ENCODE results near the gene NET1.

The NET1 gene

GRCh38 chr10:5498791-5499492 is 86.6 kb downstream of the NET1 start:
- Histone ChIP-seq H3K9ac (ENCODE audit: low read depth, low read length, poor library complexity) (no peak overlapping the region), H3K4me3 (ENCODE audit: low read length in 2 of 2) (no peak overlapping the region), H3K36me3 (replicated peaks in 1 of 2; ENCODE audit: control insufficient read depth in 2 of 2, insufficient read depth in 2 of 2, low read length in 2 of 2) (no peaks in the 10 kb centered on the region), H4K91ac (ENCODE audit: low read depth, low read length, poor library complexity) (no peak overlapping the region), H3K4ac (ENCODE audit: low read length) (no peak overlapping the region), H3K18ac (ENCODE audit: low read length) (peak overlapping the region; percentile 74), H3K9me3 (replicated peaks in 1 of 2; ENCODE audit: control insufficient read depth in 2 of 2, insufficient read depth in 1 of 2, low read depth in 1 of 2, low read length in 2 of 2) (peaks cover 0 to 3% of the 10 kb centered on the region in 2 donors), H3K4me2 (ENCODE audit: insufficient read depth, low read length, poor library complexity, severe bottlenecking) (no peak overlapping the region), H2AK5ac (ENCODE audit: low read depth, low read length) (peak overlapping the region; percentile 47), H3K23ac (ENCODE audit: low read depth, low read length, poor library complexity) (peak overlapping the region; percentile 88), H3K27ac (replicated peaks; ENCODE audit: low read length) (no peak overlapping the region), H2BK5ac (ENCODE audit: low read length) (no peak overlapping the region), H2BK15ac (ENCODE audit: low read length) (peak overlapping the region; percentile 94), H3K79me1 (ENCODE audit: low read depth, low read length) (no peaks in the 10 kb centered on the region), H3K14ac (ENCODE audit: low read length) (no peak overlapping the region), H2BK12ac (ENCODE audit: low read length) (no peak overlapping the region), H2BK120ac (ENCODE audit: low read depth, low read length) (no peak overlapping the region), H3K27me3 (ENCODE audit: control insufficient read depth in 3 of 3, insufficient read depth in 3 of 3, low read depth in 1 of 3, low read length in 3 of 3) (peaks cover 0 to 28% (median 0%) of the 10 kb centered on the region in 3 experiments), H4K8ac (ENCODE audit: low read depth, low read length) (no peak overlapping the region), H2AFZ (ENCODE audit: low read length) (no peak overlapping the region), H3K4me1 (ENCODE audit: control insufficient read depth in 2 of 2, insufficient read depth in 1 of 2, low read depth in 1 of 2, low read length in 2 of 2) (no peaks in the 10 kb centered on the region)
- WGBS, 2 donors (ENCODE audit: extremely low coverage in 2 of 2, insufficient read length in 2 of 2, insufficient replicate concordance in 1 of 2): no CpG with 5 or more reads among the region's 61 CpGs
- DNase-seq (ENCODE audit: low spot score): no peak

GRCh38 chr10:5499493-5500140 is 87.3 kb downstream of the NET1 start, which contains the start of gene CALML5:
TSS of gene CALML5 (minus strand) at chr10:5499570. CDS start at chr10:5499438, 132 bp downstream.
- Histone ChIP-seq H3K4ac (ENCODE audit: low read length) (no peak within 1 kb of the TSS), H3K9ac (ENCODE audit: low read depth, low read length, poor library complexity) (peak within 1 kb of the TSS; percentile 9), H2BK12ac (ENCODE audit: low read length) (no peak within 1 kb of the TSS), H3K27ac (replicated peaks; ENCODE audit: low read length) (no peak within 1 kb of the TSS), H3K18ac (ENCODE audit: low read length) (peak within 1 kb of the TSS; percentile 74), H2BK120ac (ENCODE audit: low read depth, low read length) (no peak within 1 kb of the TSS), H3K14ac (ENCODE audit: low read length) (no peak within 1 kb of the TSS), H3K36me3 (replicated peaks in 1 of 2; ENCODE audit: control insufficient read depth in 2 of 2, insufficient read depth in 2 of 2, low read length in 2 of 2) (no peaks in the 10 kb centered on the region), H3K9me3 (replicated peaks in 1 of 2; ENCODE audit: control insufficient read depth in 2 of 2, insufficient read depth in 1 of 2, low read depth in 1 of 2, low read length in 2 of 2) (peaks cover 0 to 3% of the 10 kb centered on the region in 2 donors), H2AK5ac (ENCODE audit: low read depth, low read length) (peak within 1 kb of the TSS; percentile 47), H4K8ac (ENCODE audit: low read depth, low read length) (peak within 1 kb of the TSS; percentile 87), H3K27me3 (ENCODE audit: control insufficient read depth in 3 of 3, insufficient read depth in 3 of 3, low read depth in 1 of 3, low read length in 3 of 3) (peaks cover 0 to 32% (median 0%) of the 10 kb centered on the region in 3 experiments), H4K91ac (ENCODE audit: low read depth, low read length, poor library complexity) (peak within 1 kb of the TSS; percentile 38), H2BK5ac (ENCODE audit: low read length) (no peak within 1 kb of the TSS), H3K79me1 (ENCODE audit: low read depth, low read length) (no peaks in the 10 kb centered on the region), H3K4me2 (ENCODE audit: insufficient read depth, low read length, poor library complexity, severe bottlenecking) (no peak within 1 kb of the TSS), H3K4me3 (ENCODE audit: low read length in 2 of 2) (no peak within 1 kb of the TSS), H3K4me1 (ENCODE audit: control insufficient read depth in 2 of 2, insufficient read depth in 1 of 2, low read depth in 1 of 2, low read length in 2 of 2) (no peaks in the 10 kb centered on the region), H2BK15ac (ENCODE audit: low read length) (peak within 1 kb of the TSS; percentile 94), H2AFZ (ENCODE audit: low read length) (no peak within 1 kb of the TSS), H3K23ac (ENCODE audit: low read depth, low read length, poor library complexity) (peak within 1 kb of the TSS; percentile 88)
- DNase-seq (ENCODE audit: low spot score): no peak
- WGBS, 2 donors (ENCODE audit: extremely low coverage in 2 of 2, insufficient read length in 2 of 2, insufficient replicate concordance in 1 of 2): no CpG with 5 or more reads among the region's 10 CpGs

GRCh38 chr10:5500162-5500670 is 87.9 kb downstream of the NET1 start:
- Histone ChIP-seq H3K36me3 (replicated peaks in 1 of 2; ENCODE audit: control insufficient read depth in 2 of 2, insufficient read depth in 2 of 2, low read length in 2 of 2) (no peaks in the 10 kb centered on the region), H3K27ac (replicated peaks; ENCODE audit: low read length) (no peak overlapping the region), H3K9ac (ENCODE audit: low read depth, low read length, poor library complexity) (peak overlapping the region; percentile 9), H2BK5ac (ENCODE audit: low read length) (no peak overlapping the region), H2BK120ac (ENCODE audit: low read depth, low read length) (no peak overlapping the region), H2BK15ac (ENCODE audit: low read length) (no peak overlapping the region), H3K4me3 (ENCODE audit: low read length in 2 of 2) (no peak overlapping the region), H2AFZ (ENCODE audit: low read length) (no peak overlapping the region), H2BK12ac (ENCODE audit: low read length) (no peak overlapping the region), H4K91ac (ENCODE audit: low read depth, low read length, poor library complexity) (no peak overlapping the region), H3K18ac (ENCODE audit: low read length) (peak overlapping the region; percentile 6), H3K27me3 (ENCODE audit: control insufficient read depth in 3 of 3, insufficient read depth in 3 of 3, low read depth in 1 of 3, low read length in 3 of 3) (peaks cover 0 to 32% (median 0%) of the 10 kb centered on the region in 3 experiments), H3K4me2 (ENCODE audit: insufficient read depth, low read length, poor library complexity, severe bottlenecking) (no peak overlapping the region), H3K4me1 (ENCODE audit: control insufficient read depth in 2 of 2, insufficient read depth in 1 of 2, low read depth in 1 of 2, low read length in 2 of 2) (no peaks in the 10 kb centered on the region), H3K4ac (ENCODE audit: low read length) (no peak overlapping the region), H3K23ac (ENCODE audit: low read depth, low read length, poor library complexity) (no peak overlapping the region), H3K9me3 (replicated peaks in 1 of 2; ENCODE audit: control insufficient read depth in 2 of 2, insufficient read depth in 1 of 2, low read depth in 1 of 2, low read length in 2 of 2) (peaks cover 0 to 3% of the 10 kb centered on the region in 2 donors), H4K8ac (ENCODE audit: low read depth, low read length) (no peak overlapping the region), H3K14ac (ENCODE audit: low read length) (no peak overlapping the region), H3K79me1 (ENCODE audit: low read depth, low read length) (no peaks in the 10 kb centered on the region), H2AK5ac (ENCODE audit: low read depth, low read length) (no peak overlapping the region)
- WGBS, 2 donors (ENCODE audit: extremely low coverage in 2 of 2, insufficient read length in 2 of 2, insufficient replicate concordance in 1 of 2): no CpG with 5 or more reads among the region's 7 CpGs
- no peak for DNase-seq (ENCODE audit: low spot score)

- no peak overlapping the region for H4K91ac ChIP-seq (ENCODE audit: low read depth, low read length, poor library complexity)
- H2AFZ ChIP-seq (ENCODE audit: low read length): no peak overlapping the region
- no peak overlapping the region for H2BK12ac ChIP-seq (ENCODE audit: low read length)
- H4K8ac ChIP-seq (ENCODE audit: low read depth, low read length): no peak overlapping the region
- no peak overlapping the region for H3K4ac ChIP-seq (ENCODE audit: low read length)
- no peak overlapping the region for H3K14ac ChIP-seq (ENCODE audit: low read length)
- no peak overlapping the region for H3K4me2 ChIP-seq (ENCODE audit: insufficient read depth, low read length, poor library complexity, severe bottlenecking)
- H2BK5ac ChIP-seq (ENCODE audit: low read length): no peak overlapping the region
- no peak overlapping the region for H3K27ac ChIP-seq (replicated peaks; ENCODE audit: low read length)
- H3K4me3 ChIP-seq (ENCODE audit: low read length in 2 of 2): no peak overlapping the region
- peaks cover 0 to 3% of the 10 kb centered on the region in 2 donors for H3K9me3 ChIP-seq (replicated peaks in 1 of 2; ENCODE audit: control insufficient read depth in 2 of 2, insufficient read depth in 1 of 2, low read depth in 1 of 2, low read length in 2 of 2)
- no peaks in the 10 kb centered on the region for H3K79me1 ChIP-seq (ENCODE audit: low read depth, low read length)
- DNase-seq (ENCODE audit: low spot score): no peak
- peak overlapping the region; percentile 12 for H3K18ac ChIP-seq (ENCODE audit: low read length)
- H3K9ac ChIP-seq (ENCODE audit: low read depth, low read length, poor library complexity): no peak overlapping the region
- H3K36me3 ChIP-seq (replicated peaks in 1 of 2; ENCODE audit: control insufficient read depth in 2 of 2, insufficient read depth in 2 of 2, low read length in 2 of 2): no peaks in the 10 kb centered on the region
- H3K23ac ChIP-seq (ENCODE audit: low read depth, low read length, poor library complexity): no peak overlapping the region
- no peak overlapping the region for H2BK120ac ChIP-seq (ENCODE audit: low read depth, low read length)
- peaks cover 0 to 32% (median 0%) of the 10 kb centered on the region in 3 experiments for H3K27me3 ChIP-seq (ENCODE audit: control insufficient read depth in 3 of 3, insufficient read depth in 3 of 3, low read depth in 1 of 3, low read length in 3 of 3)
- no peak overlapping the region for H2AK5ac ChIP-seq (ENCODE audit: low read depth, low read length)
- H2BK15ac ChIP-seq (ENCODE audit: low read length): no peak overlapping the region
- no CpG with 5 or more reads among the region's 5 CpGs for WGBS, 2 donors (ENCODE audit: extremely low coverage in 2 of 2, insufficient read length in 2 of 2, insufficient replicate concordance in 1 of 2)
- H3K4me1 ChIP-seq (ENCODE audit: control insufficient read depth in 2 of 2, insufficient read depth in 1 of 2, low read depth in 1 of 2, low read length in 2 of 2): no peaks in the 10 kb centered on the region
These were observed 88.6 kb downstream of the NET1 start for GRCh38 chr10:5500910-5501309.

Data from neuronal stem cell (in vitro differentiated cells).